ENCODE results near the gene DHRSX. TPM values are rescaled to one million over a fixed set of nuclear protein-coding genes. Genes with fewer than 3 reads are reported as not detected.

The DHRSX gene
- polyA plus RNA-seq, 2 of the 4 experiments (the other 2 are of a cell fraction), result 32.1 to 56.3 TPM

DNA sequence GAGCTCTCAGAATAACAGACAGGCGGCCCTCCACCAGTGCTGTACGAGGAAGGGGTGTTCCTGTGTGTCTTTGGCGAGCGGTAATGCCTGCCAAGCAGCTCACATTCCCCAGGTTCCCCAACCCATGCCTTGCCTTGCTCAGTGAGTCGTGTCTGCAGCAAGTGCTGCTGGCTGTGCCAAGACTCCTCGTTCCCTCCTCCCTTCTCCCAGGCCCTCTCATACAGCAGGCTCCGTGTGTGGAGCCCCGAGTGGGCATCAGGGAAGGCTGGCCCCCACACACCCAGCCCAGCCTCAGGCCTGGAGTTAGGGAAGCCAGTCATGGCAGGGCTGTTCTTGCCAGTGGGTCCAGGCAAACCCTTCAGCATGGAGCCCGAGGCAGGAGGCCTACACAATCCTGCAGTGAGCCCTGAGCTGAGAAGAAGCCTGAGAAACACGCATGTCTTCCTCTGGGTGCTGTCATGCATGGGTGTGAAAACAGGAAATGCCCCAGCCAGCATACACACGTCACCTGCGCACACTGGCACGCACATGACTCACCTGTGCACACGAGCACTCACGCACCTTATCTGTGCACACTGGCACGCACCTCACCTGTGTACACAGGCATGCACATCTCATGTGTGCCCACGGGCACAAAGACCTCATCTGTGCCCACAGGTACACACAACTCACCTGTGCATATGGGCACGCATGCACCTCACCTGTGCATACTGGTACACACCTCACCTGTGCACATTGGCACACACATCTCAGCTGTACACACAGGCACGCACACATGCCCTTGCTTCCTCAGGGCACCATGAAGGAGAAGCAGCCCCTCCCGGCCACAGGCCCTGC is 238.7 kb downstream of the DHRSX start:
- ATAC-seq, result peak; percentile 44 to 45
- 91% methylated on average over 18 of the region's 20 CpGs for WGBS (ENCODE audit: missing lambda C conversion rate)
- ChIA-PET CTCF (no interaction called here), POLR2A (no interaction called here)
- no peak for DNase-seq (ENCODE audit: low read depth in 1 of 2, low spot score in 1 of 2)
- 0 out of 6 replicates have a peak overlapping the region, but pooled peaks of 1 of the 2 experiments have one; percentile 21 for H3K27ac ChIP-seq
- no peaks in the 10 kb centered on the region for H3K9me3 ChIP-seq
- no peaks in the 10 kb centered on the region for H3K4me1 ChIP-seq
- no peak overlapping the region for H3K4me2 ChIP-seq
- FAIRE-seq, result no peak
- TF ChIP-seq HOXB5 (CRISPR knock-in tag; IDR thresholded peaks at IDR 0.05), result no peak
- TF ChIP-seq FOSL2 (IDR thresholded peaks at IDR 0.05), result no peak
- no peak for TF ChIP-seq FOSL2 (CRISPR knock-in tag; IDR thresholded peaks at IDR 0.05)
- TF ChIP-seq, protein P1, sequence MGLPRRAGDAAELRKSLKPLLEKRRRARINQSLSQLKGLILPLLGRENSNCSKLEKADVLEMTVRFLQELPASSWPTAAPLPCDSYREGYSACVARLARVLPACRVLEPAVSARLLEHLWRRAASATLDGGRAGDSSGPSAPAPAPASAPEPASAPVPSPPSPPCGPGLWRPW (IDR thresholded peaks at IDR 0.05), result no peak
- no peak for TF ChIP-seq HEYL (CRISPR knock-in tag; IDR thresholded peaks at IDR 0.05)
- TF ChIP-seq, protein P2, sequence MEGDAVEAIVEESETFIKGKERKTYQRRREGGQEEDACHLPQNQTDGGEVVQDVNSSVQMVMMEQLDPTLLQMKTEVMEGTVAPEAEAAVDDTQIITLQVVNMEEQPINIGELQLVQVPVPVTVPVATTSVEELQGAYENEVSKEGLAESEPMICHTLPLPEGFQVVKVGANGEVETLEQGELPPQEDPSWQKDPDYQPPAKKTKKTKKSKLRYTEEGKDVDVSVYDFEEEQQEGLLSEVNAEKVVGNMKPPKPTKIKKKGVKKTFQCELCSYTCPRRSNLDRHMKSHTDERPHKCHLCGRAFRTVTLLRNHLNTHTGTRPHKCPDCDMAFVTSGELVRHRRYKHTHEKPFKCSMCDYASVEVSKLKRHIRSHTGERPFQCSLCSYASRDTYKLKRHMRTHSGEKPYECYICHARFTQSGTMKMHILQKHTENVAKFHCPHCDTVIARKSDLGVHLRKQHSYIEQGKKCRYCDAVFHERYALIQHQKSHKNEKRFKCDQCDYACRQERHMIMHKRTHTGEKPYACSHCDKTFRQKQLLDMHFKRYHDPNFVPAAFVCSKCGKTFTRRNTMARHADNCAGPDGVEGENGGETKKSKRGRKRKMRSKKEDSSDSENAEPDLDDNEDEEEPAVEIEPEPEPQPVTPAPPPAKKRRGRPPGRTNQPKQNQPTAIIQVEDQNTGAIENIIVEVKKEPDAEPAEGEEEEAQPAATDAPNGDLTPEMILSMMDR (IDR thresholded peaks at IDR 0.05), result no peak
- no peak for TF ChIP-seq MAZ (IDR thresholded peaks at IDR 0.05; ENCODE audit: borderline replicate concordance, low read depth, low read length)
- no peak for TF ChIP-seq NPAS2 (CRISPR knock-in tag; IDR thresholded peaks at IDR 0.05; ENCODE audit: borderline replicate concordance)
- TF ChIP-seq SREBF2 (IDR thresholded peaks at IDR 0.05), result no peak
- TF ChIP-seq POLR2AphosphoS2 (conservative IDR thresholded peaks at IDR 0.05; ENCODE audit: low read length), result no peak
- TF ChIP-seq CBX2 (IDR thresholded peaks at IDR 0.05; ENCODE audit: borderline replicate concordance, low read depth), result no peak
- no peak for TF ChIP-seq EP300 (IDR thresholded peaks at IDR 0.05)
- no peak for TF ChIP-seq NFE2L2 (conservative IDR thresholded peaks at IDR 0.05; ENCODE audit: low read length)
- TF ChIP-seq HOXA7 (CRISPR knock-in tag; IDR thresholded peaks at IDR 0.05), result no peak
- TF ChIP-seq, protein P3, sequence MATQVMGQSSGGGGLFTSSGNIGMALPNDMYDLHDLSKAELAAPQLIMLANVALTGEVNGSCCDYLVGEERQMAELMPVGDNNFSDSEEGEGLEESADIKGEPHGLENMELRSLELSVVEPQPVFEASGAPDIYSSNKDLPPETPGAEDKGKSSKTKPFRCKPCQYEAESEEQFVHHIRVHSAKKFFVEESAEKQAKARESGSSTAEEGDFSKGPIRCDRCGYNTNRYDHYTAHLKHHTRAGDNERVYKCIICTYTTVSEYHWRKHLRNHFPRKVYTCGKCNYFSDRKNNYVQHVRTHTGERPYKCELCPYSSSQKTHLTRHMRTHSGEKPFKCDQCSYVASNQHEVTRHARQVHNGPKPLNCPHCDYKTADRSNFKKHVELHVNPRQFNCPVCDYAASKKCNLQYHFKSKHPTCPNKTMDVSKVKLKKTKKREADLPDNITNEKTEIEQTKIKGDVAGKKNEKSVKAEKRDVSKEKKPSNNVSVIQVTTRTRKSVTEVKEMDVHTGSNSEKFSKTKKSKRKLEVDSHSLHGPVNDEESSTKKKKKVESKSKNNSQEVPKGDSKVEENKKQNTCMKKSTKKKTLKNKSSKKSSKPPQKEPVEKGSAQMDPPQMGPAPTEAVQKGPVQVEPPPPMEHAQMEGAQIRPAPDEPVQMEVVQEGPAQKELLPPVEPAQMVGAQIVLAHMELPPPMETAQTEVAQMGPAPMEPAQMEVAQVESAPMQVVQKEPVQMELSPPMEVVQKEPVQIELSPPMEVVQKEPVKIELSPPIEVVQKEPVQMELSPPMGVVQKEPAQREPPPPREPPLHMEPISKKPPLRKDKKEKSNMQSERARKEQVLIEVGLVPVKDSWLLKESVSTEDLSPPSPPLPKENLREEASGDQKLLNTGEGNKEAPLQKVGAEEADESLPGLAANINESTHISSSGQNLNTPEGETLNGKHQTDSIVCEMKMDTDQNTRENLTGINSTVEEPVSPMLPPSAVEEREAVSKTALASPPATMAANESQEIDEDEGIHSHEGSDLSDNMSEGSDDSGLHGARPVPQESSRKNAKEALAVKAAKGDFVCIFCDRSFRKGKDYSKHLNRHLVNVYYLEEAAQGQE (IDR thresholded peaks at IDR 0.05), result no peak
- TF ChIP-seq, protein P4, sequence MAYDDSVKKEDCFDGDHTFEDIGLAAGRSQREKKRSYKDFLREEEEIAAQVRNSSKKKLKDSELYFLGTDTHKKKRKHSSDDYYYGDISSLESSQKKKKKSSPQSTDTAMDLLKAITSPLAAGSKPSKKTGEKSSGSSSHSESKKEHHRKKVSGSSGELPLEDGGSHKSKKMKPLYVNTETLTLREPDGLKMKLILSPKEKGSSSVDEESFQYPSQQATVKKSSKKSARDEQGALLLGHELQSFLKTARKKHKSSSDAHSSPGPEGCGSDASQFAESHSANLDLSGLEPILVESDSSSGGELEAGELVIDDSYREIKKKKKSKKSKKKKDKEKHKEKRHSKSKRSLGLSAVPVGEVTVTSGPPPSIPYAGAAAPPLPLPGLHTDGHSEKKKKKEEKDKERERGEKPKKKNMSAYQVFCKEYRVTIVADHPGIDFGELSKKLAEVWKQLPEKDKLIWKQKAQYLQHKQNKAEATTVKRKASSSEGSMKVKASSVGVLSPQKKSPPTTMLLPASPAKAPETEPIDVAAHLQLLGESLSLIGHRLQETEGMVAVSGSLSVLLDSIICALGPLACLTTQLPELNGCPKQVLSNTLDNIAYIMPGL (CRISPR knock-in tag; IDR thresholded peaks at IDR 0.05; ENCODE audit: borderline replicate concordance), result no peak
- no peak for TF ChIP-seq EHMT2 (IDR thresholded peaks at IDR 0.05; ENCODE audit: low read depth)
- TF ChIP-seq TFCP2L1 (CRISPR knock-in tag; IDR thresholded peaks at IDR 0.05), result no peak
- TF ChIP-seq MAFK (IDR thresholded peaks at IDR 0.05; ENCODE audit: partially characterized antibody), result no peak
- TF ChIP-seq SMC3 (IDR thresholded peaks at IDR 0.05), result no peak
- no peak overlapping the region for H3K4me3 ChIP-seq

Measured in A549 (cell line).